Cardiac fibroblast (primary cell): Measurements from ENCODE around the gene SPC24.
"Not testable (repeated sequence)": the region's sequence is repeated elsewhere in the genome, so short reads cannot be mapped to it uniquely, and the experiment has no call there.

Experiments used
- DNase-seq, 2 donors: peaks; one replicate each; pipeline versions ENCODE4 v3.0.0 to v3.0.0-alpha.2; 2010; ENCODE audit warnings: low read depth in 2 of 2
- H3K4me3 ChIP-seq, 2 donors: replicated peaks in 1 of 2; 1 replicate in 1 of 2; 2 replicates in 1 of 2; pipeline ENCODE4 v1.5.1; 2011; ENCODE audit warnings: low read depth in 2 of 2, low read length in 2 of 2, mild to moderate bottlenecking in 2 of 2, moderate library complexity in 1 of 2
- CTCF ChIP-seq: IDR thresholded peaks from one replicate; pipeline ENCODE4 v1.5.1; 2011; ENCODE audit warnings: low read depth, mild to moderate bottlenecking, low read length, inconsistent platforms

Gene SPC24

GRCh38 chr19:11137542-11138384 lies 17.8 kb downstream of the SPC24 start:
- H3K4me3 ChIP-seq: peak overlapping the region in 1 of 2 donors; percentile 32
- peak; percentile 93 to 95 for DNase-seq
- TF ChIP-seq CTCF: peak; percentile 83

- H3K4me3 ChIP-seq: no peak overlapping the region
- DNase-seq: no peak
- no peak for TF ChIP-seq CTCF
Measured at GRCh38 chr19:11136400-11137101, 19.0 kb downstream of the SPC24 start.

GRCh38 chr19:11131471-11131870 lies 24.1 kb downstream of the SPC24 start:
- no peak overlapping the region for H3K4me3 ChIP-seq
- no peak for DNase-seq
- no peak for TF ChIP-seq CTCF

- TF ChIP-seq CTCF: peak; percentile 94
- no peak overlapping the region for H3K4me3 ChIP-seq
- DNase-seq: peak; percentile 79 to 85
Measured at GRCh38 chr19:11130824-11131455, 24.6 kb downstream of the SPC24 start.

GRCh38 chr19:11127905-11128304 lies 27.7 kb downstream of the SPC24 start:
- no peak for DNase-seq
- no peak for TF ChIP-seq CTCF
- H3K4me3 ChIP-seq: no peak overlapping the region

- peak; percentile 77 to 79 for DNase-seq
- no peak overlapping the region for H3K4me3 ChIP-seq
- peak; percentile 70 for TF ChIP-seq CTCF
Measured at GRCh38 chr19:11125994-11126685, 29.4 kb downstream of the SPC24 start.

- DNase-seq, H3K4me3 ChIP-seq: not testable (repeated sequence)
Measured at GRCh38 chr19:11124157-11124556, 31.4 kb downstream of the SPC24 start.
